ENCODE results near the gene SLC17A8.

GRCh38 chr12:100463661-100464060 lies 106.8 kb downstream of the SLC17A8 start:
- TF ChIP-seq EZH2 (IDR thresholded peaks at IDR 0.05; ENCODE audit: low read length, missing control alignments) (no peak), CTCF (conservative IDR thresholded peaks at IDR 0.05 in 1 of 2, IDR thresholded peaks at IDR 0.05 in 1 of 2; ENCODE audit: low read depth in 1 of 2, low read length in 2 of 2) (no peak)
